HG02884 (cell line): ENCODE measurements around the gene SSTR3.

Experiments used
- ATAC-seq: cut with Tn5 transposase; IDR thresholded peaks from one replicate; pipeline ENCODE4 v1.9.1; 2021; ENCODE audit warnings: mild to moderate bottlenecking, moderate library complexity; ENCODE audit not compliant: unreplicated experiment

SSTR3 gene

GRCh38 chr22:37154925-37155712 lies 57.2 kb downstream of the SSTR3 start:
- peak; percentile 54 for ATAC-seq
